K562 (cell line): ENCODE results near the gene CAPZB. TPM values are rescaled to one million over a fixed set of nuclear protein-coding genes. Genes with fewer than 3 reads are reported as not detected.

ENCODE experiments used
- ATAC-seq: fragments of 200-7000 bp; cut with Tn5 transposase; 3 replicates; pipeline ENCODE4 v1.9.1; 2020; ENCODE audit warnings: moderate library complexity
- BruUV-seq: library from RNA; stranded (reverse); fragments of 400-500 nt; replicated peaks from 2 replicates; lab custom pipeline; 2021; lab: Mats Ljungman, UMichigan
- CTCF ChIA-PET: fragments of 300-600 bp; formaldehyde crosslinking; extraction: SDS; loops from one replicate; lab custom pipeline; 2021; ENCODE audit warnings: low intra/inter-chr PET ratio; lab: Yijun Ruan, JAX
- POLR2A ChIA-PET: fragments of 300-600, 350-650 bp; sonication (Branson Sonifier 250); formaldehyde crosslinking; extraction: SDS; loops from one replicate; lab custom pipeline; 2021; ENCODE audit warnings: antibody characterized with exemption, inconsistent platforms; lab: Yijun Ruan, JAX
- DNase-seq, 4 experiments: peaks; one replicate each; pipeline versions ENCODE4 v3.0.0 to v3.0.0-alpha.2; 2011 to 2018; ENCODE audit warnings: low spot score in 3 of 4, mixed read lengths in 3 of 4; ENCODE audit errors: extremely low read depth in 1 of 4
- FAIRE-seq: peaks from 2 replicates; lab custom pipeline; 2011; peaks lifted over from hg19 to GRCh38; lab: Jason Lieb, UNC
- H2AFZ ChIP-seq: 2 replicates; pipeline ENCODE4 v1.6.0; 2011; ENCODE audit warnings: low read depth, low read length, control low read depth, inconsistent platforms
- H3K27ac ChIP-seq: fragments of 200-600 bp; 3 replicates; pipeline ENCODE4 v1.8.0; 2011; ENCODE audit warnings: low read depth, mild to moderate bottlenecking, control low read depth, inconsistent platforms, low read length, moderate library complexity, mixed read lengths; ENCODE audit errors: extremely low read depth
- H3K27me3 ChIP-seq, 2 experiments: fragments of 300-600 bp in 1 of 2; 2 replicates in 1 of 2; 3 replicates in 1 of 2; pipeline versions ENCODE4 v1.6.0 to v1.8.0; 2011; ENCODE audit warnings: inconsistent platforms in 2 of 2, low read length in 2 of 2, mild to moderate bottlenecking in 1 of 2, mixed read lengths in 1 of 2, moderate library complexity in 1 of 2; ENCODE audit not compliant: control insufficient read depth in 2 of 2, insufficient read depth in 2 of 2
- H3K36me3 ChIP-seq: fragments of 300-600 bp; 3 replicates; pipeline ENCODE4 v1.8.0; 2011; ENCODE audit warnings: mild to moderate bottlenecking, low read length, inconsistent platforms; ENCODE audit not compliant: control insufficient read depth, insufficient read depth
- H3K4me1 ChIP-seq, 2 experiments: fragments of 200-600 bp in 1 of 2; replicated peaks in 1 of 2; 2 replicates in 1 of 2; 3 replicates in 1 of 2; pipeline versions ENCODE4 v1.5.1 to v1.8.0; 2011; ENCODE audit warnings: inconsistent platforms in 2 of 2, low read length in 2 of 2, mild to moderate bottlenecking in 1 of 2, mixed read lengths in 1 of 2, moderate library complexity in 1 of 2; ENCODE audit not compliant: control insufficient read depth in 2 of 2, insufficient read depth in 2 of 2
- H3K4me2 ChIP-seq: 2 replicates; pipeline ENCODE4 v1.6.1; 2011; ENCODE audit warnings: low read length, control low read depth, inconsistent platforms, mixed read lengths; ENCODE audit not compliant: insufficient read depth
- H3K4me3 ChIP-seq: fragments of 200-600 bp; sonication (generic), shearing (Covaris generic); 2 replicates; pipeline ENCODE4 v1.5.1; 2016; ENCODE audit warnings: control low read depth, inconsistent platforms
- H3K79me2 ChIP-seq: fragments of 200-600 bp; 3 replicates; pipeline ENCODE4 v1.8.0; 2011; ENCODE audit warnings: low read length, inconsistent platforms; ENCODE audit not compliant: control insufficient read depth, insufficient read depth
- H3K9ac ChIP-seq, 2 experiments: 2 replicates each; pipeline versions ENCODE4 v1.6.0 to v1.6.1; 2011; ENCODE audit warnings: low read depth in 2 of 2, low read length in 2 of 2, control low read depth in 1 of 2, inconsistent platforms in 1 of 2, mild to moderate bottlenecking in 1 of 2, mixed read lengths in 1 of 2; ENCODE audit not compliant: insufficient read depth in 1 of 2
- H3K9me1 ChIP-seq: one replicate; pipeline ENCODE4 v1.6.0; 2011; ENCODE audit warnings: inconsistent platforms, mild to moderate bottlenecking, low read length, moderate library complexity; ENCODE audit not compliant: control insufficient read depth, insufficient read depth
- H3K9me3 ChIP-seq: replicated peaks from 2 replicates; pipeline ENCODE4 v1.5.1; 2011; ENCODE audit warnings: low read depth, low read length, inconsistent platforms; ENCODE audit not compliant: control insufficient read depth, insufficient read depth
- H4K20me1 ChIP-seq: replicated peaks from 2 replicates; pipeline ENCODE4 v1.6.1; 2011; ENCODE audit warnings: low read length, inconsistent platforms, mixed read lengths; ENCODE audit not compliant: control insufficient read depth, insufficient read depth
- DNMT1 ChIP-seq: fragments of 450-650 bp; IDR thresholded peaks from 2 replicates; pipeline ENCODE4 v1.6.1; 2016; ENCODE audit warnings: antibody characterized with exemption, mild to moderate bottlenecking
- GMEB1 ChIP-seq: fragments of 250-450 bp; sonication (Bioruptor Pico); IDR thresholded peaks from 2 replicates; pipeline ENCODE4 v1.4.0; 2020; ENCODE audit warnings: mild to moderate bottlenecking
- VEZF1 ChIP-seq: fragments of 200-800 bp; sonication (Bioruptor generic); IDR thresholded peaks from 2 replicates; pipeline ENCODE4 v1.6.1; 2017; ENCODE audit warnings: missing genetic modification characterization, missing compliant biosample characterization
- WGBS: fragments of 100-300 bp; shearing (Covaris generic); methylation state at CpG from one replicate; pipeline ENCODE4 v1.1.6; 2016; ENCODE audit warnings: low coverage, mixed read lengths; ENCODE audit not compliant: insufficient coverage; ENCODE audit errors: missing lambda C conversion rate; 5-methylcytosine and 5-hydroxymethylcytosine counted together
- in situ Hi-C: fragments of 300-500 bp; cut with MboI; formaldehyde crosslinking; loops from 4 replicates; pipeline ENCODE4 v1.15.0; 2018; ENCODE audit warnings: inconsistent platforms, mixed read lengths
- intact Hi-C: fragments of 100-400 bp; cut with micrococcal nuclease; formaldehyde crosslinking; loops from 2 replicates; pipeline ENCODE4 v1.14.2; 2022
- polyA plus RNA-seq, 8 experiments: library from polyadenylated mRNA; depleted of rRNA in 4 of 8; stranded (reverse) in 5 of 8; unstranded in 3 of 8; fragments of >200 nt; fragmentation: Nextera tagmentation in 2 of 8; fragmentation: Illumina TruSeq in 1 of 8; extraction: Ambion mirVana in 2 of 8; extraction: Trizol in 1 of 8; gene quantifications; 2 replicates each; pipeline versions ENCODE4 v1.2.1 to v1.2.3, GENCODE V29; 2011 to 2014; ENCODE audit warnings: inconsistent platforms in 1 of 8, missing spikeins in 1 of 8
- total RNA-seq, 7 experiments: library from RNA; depleted of rRNA in 6 of 7; stranded (reverse); fragments of >200 nt in 6 of 7; fragmentation: Illumina TruSeq in 2 of 7; extraction: Trizol in 2 of 7; gene quantifications; 2 replicates each; pipeline versions ENCODE4 v1.2.1 to v1.2.3, GENCODE V29; 2011 to 2021; ENCODE audit warnings: low replicate concordance in 1 of 7

The CAPZB gene
- total and polyA plus RNA-seq, 9 of the 15 experiments (the other 6 are each of a cell fraction or from before 2014, with no cell fraction given) = 57.6 to 297 (median 125) TPM

GRCh38 chr1:19426294-19427086 is 58.8 kb downstream of the CAPZB start:
- Histone ChIP-seq H2AFZ (no peak overlapping the region), H4K20me1 (peaks cover 40% of the 10 kb centered on the region), H3K9ac (peak overlapping the region in 1 of 2 experiments; percentile 37; a peak in 2 of 4 replicates), H3K9me3 (no peaks in the 10 kb centered on the region), H3K79me2 (peaks cover 80% of the 10 kb centered on the region), H3K27ac (no peak overlapping the region), H3K27me3 (no peaks in the 10 kb centered on the region), H3K4me2 (no peak overlapping the region), H3K4me3 (no peak overlapping the region), H3K36me3 (0 out of 3 replicates have a peak, but pooled peaks cover 3% of the 10 kb centered on the region), H3K4me1 (peaks cover 4 to 5% of the 10 kb centered on the region in 2 experiments; a peak in 4 of 5 replicates), H3K9me1 (peaks cover 10% of the 10 kb centered on the region)
- in situ Hi-C loops = no loop called here
- no peak for TF ChIP-seq DNMT1
- peak; percentile 63 for TF ChIP-seq VEZF1 (CRISPR knock-in tag)
- no peak for TF ChIP-seq GMEB1
- ATAC-seq (peak; percentile 24), DNase-seq (no peak), FAIRE-seq (no peak)
- CTCF ChIA-PET = no interaction called here
- no TSS peak for BruUV-seq
- POLR2A ChIA-PET = interaction anchor here (0.5 to 1.6 kb wide), 7 partner anchors 12 to 225 kb away, joined by 3 to 6 read pairs (median 3); no protein-coding TSS in a partner anchor
- WGBS = 58% methylated on average over 13 of the region's 13 CpGs
- intact Hi-C loops = no loop called here
